ENCODE measurements around the gene HIVEP3.

DNA sequence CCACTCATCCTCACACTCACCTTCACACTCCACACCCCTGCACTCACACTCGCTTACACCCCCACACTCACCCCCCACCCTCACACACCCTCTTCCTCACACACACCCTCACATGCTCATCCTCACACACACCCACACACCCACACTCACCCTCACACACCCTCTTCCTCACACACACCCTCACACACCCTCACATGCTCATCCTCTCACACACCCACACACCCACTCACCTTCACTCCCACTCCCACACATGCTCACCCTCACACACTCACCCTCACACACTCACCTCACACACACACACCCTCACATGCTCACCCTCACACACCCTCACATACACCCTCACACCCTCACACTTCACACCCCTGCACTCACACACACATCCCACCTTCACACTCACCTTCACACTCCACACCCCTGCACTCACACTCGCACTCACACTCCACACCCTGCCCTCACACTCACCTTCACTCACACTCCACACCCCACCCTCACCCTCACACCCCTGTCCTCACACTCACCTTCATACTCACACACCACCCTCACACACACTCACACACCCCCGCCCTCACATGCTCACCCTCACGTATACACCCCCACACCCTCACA is 391.7 kb downstream of the HIVEP3 start:
- TF ChIP-seq, protein P1, sequence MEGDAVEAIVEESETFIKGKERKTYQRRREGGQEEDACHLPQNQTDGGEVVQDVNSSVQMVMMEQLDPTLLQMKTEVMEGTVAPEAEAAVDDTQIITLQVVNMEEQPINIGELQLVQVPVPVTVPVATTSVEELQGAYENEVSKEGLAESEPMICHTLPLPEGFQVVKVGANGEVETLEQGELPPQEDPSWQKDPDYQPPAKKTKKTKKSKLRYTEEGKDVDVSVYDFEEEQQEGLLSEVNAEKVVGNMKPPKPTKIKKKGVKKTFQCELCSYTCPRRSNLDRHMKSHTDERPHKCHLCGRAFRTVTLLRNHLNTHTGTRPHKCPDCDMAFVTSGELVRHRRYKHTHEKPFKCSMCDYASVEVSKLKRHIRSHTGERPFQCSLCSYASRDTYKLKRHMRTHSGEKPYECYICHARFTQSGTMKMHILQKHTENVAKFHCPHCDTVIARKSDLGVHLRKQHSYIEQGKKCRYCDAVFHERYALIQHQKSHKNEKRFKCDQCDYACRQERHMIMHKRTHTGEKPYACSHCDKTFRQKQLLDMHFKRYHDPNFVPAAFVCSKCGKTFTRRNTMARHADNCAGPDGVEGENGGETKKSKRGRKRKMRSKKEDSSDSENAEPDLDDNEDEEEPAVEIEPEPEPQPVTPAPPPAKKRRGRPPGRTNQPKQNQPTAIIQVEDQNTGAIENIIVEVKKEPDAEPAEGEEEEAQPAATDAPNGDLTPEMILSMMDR (optimal IDR thresholded peaks at IDR 0.05 in 1 of 3, IDR thresholded peaks at IDR 0.05 in 1 of 3, conservative IDR thresholded peaks at IDR 0.05 in 1 of 3; ENCODE audit: extremely low read depth in 1 of 3, insufficient read depth in 2 of 3, low read length in 3 of 3), result no peak
- no peak for TF ChIP-seq EZH2 (IDR thresholded peaks at IDR 0.05; ENCODE audit: low read length)

Measured in keratinocyte (primary cell).